GM19467 (cell line): ENCODE data around the gene SLC25A23.
"Not testable (repeated sequence)": the region's sequence is repeated elsewhere in the genome, so short reads cannot be mapped to it uniquely, and the experiment has no call there.

Experiments used
- ATAC-seq: cut with Tn5 transposase; IDR thresholded peaks from one replicate; pipeline ENCODE4 v1.9.1; 2021; ENCODE audit warnings: mild to moderate bottlenecking, moderate library complexity; ENCODE audit not compliant: unreplicated experiment

The SLC25A23 gene

GRCh38 chr19:6459262-6460098 is at the start of gene SLC25A23:
TSS of gene SLC25A23 (minus strand) at chr19:6459792. CDS start at chr19:6459628, 164 bp downstream.
- ATAC-seq: peak; percentile 15

GRCh38 chr19:6508028-6508771 is 48.6 kb upstream of the SLC25A23 start:
- not testable (repeated sequence) for ATAC-seq

- no peak for ATAC-seq
Measured at GRCh38 chr19:6503407-6504201, 44.0 kb upstream of the SLC25A23 start.

GRCh38 chr19:6501740-6502648 is 42.4 kb upstream of the SLC25A23 start, which contains the start of gene TUBB4A:
TSS of gene TUBB4A (minus strand) at chr19:6502309. CDS start at chr19:6502212, 97 bp downstream.
- no peak for ATAC-seq

GRCh38 chr19:6500837-6501739 is 41.5 kb upstream of the SLC25A23 start:
- no peak for ATAC-seq

- ATAC-seq: no peak
Measured at GRCh38 chr19:6499052-6499790, 39.6 kb upstream of the SLC25A23 start.

GRCh38 chr19:6498294-6499036 is 38.9 kb upstream of the SLC25A23 start:
- no peak for ATAC-seq

GRCh38 chr19:6495947-6496346 is 36.4 kb upstream of the SLC25A23 start:
- ATAC-seq: no peak

- no peak for ATAC-seq
Measured at GRCh38 chr19:6494438-6495036, 34.9 kb upstream of the SLC25A23 start.

GRCh38 chr19:6491802-6492592 is 32.4 kb upstream of the SLC25A23 start:
- ATAC-seq: no peak

GRCh38 chr19:6490134-6490533 is 30.5 kb upstream of the SLC25A23 start:
- ATAC-seq: no peak

- ATAC-seq: no peak
Measured at GRCh38 chr19:6489278-6490061, 29.9 kb upstream of the SLC25A23 start.

GRCh38 chr19:6484831-6485230 is 25.2 kb upstream of the SLC25A23 start:
- no peak for ATAC-seq

GRCh38 chr19:6484230-6484629 is 24.6 kb upstream of the SLC25A23 start:
- no peak for ATAC-seq

GRCh38 chr19:6483235-6483634 is 23.6 kb upstream of the SLC25A23 start:
- no peak for ATAC-seq

GRCh38 chr19:6482343-6482686 is 22.7 kb upstream of the SLC25A23 start:
- no peak for ATAC-seq
